GM23338 (cell line): Measurements from ENCODE around the gene THEM5. TPM values are rescaled to one million over a fixed set of nuclear protein-coding genes. Genes with fewer than 3 reads are reported as not detected.
A peak's percentile ranks its signal among the peaks of the same experiment; 100 is the strongest.

ENCODE experiments used
- ATAC-seq: fragments of 200-7000 bp; cut with Tn5 transposase; 3 replicates; pipeline ENCODE4 v1.9.1; 2020
- DNase-seq: peaks from one replicate; pipeline ENCODE4 v3.0.0-alpha.2; 2015; ENCODE audit warnings: low spot score
- H2AFZ ChIP-seq: fragments of 200-600 bp; sonication (generic); 2 replicates; pipeline ENCODE4 v1.8.0; 2016; ENCODE audit warnings: antibody characterized with exemption, mild to moderate bottlenecking, moderate library complexity
- H3F3A ChIP-seq: fragments of 200-600 bp; sonication (generic); replicated peaks from 2 replicates; pipeline ENCODE4 v1.8.0; 2017; ENCODE audit warnings: antibody characterized with exemption, mixed run types, low read depth
- H3K27ac ChIP-seq: fragments of 200-600 bp; sonication (generic); 2 replicates; pipeline ENCODE4 v1.6.1; 2016; ENCODE audit warnings: low read depth
- H3K27me3 ChIP-seq: fragments of 200-600 bp; sonication (generic); 2 replicates; pipeline ENCODE4 v1.8.0; 2016; ENCODE audit warnings: mild to moderate bottlenecking, mixed run types, moderate library complexity; ENCODE audit not compliant: insufficient read depth
- H3K36me3 ChIP-seq: fragments of 200-600 bp; sonication (generic); 2 replicates; pipeline ENCODE4 v1.8.0; 2016; ENCODE audit warnings: mild to moderate bottlenecking; ENCODE audit not compliant: insufficient read depth
- H3K4me1 ChIP-seq: fragments of 200-600 bp; sonication (generic); 2 replicates; pipeline ENCODE4 v1.8.0; 2016; ENCODE audit warnings: mild to moderate bottlenecking, moderate library complexity; ENCODE audit not compliant: insufficient read depth
- H3K4me2 ChIP-seq: fragments of 200-600 bp; sonication (generic); 2 replicates; pipeline ENCODE4 v1.7.1; 2017; ENCODE audit warnings: mixed run types
- H3K4me3 ChIP-seq: fragments of 200-600 bp; sonication (generic); 2 replicates; pipeline ENCODE4 v1.6.1; 2016; ENCODE audit warnings: mixed run types
- H3K79me2 ChIP-seq: fragments of 200-600 bp; sonication (generic); replicated peaks from 2 replicates; pipeline ENCODE4 v1.8.0; 2017; ENCODE audit warnings: mild to moderate bottlenecking; ENCODE audit not compliant: insufficient read depth
- H3K9me2 ChIP-seq: fragments of 200-600 bp; sonication (generic); 2 replicates; pipeline ENCODE4 v1.8.0; 2017; ENCODE audit not compliant: insufficient read depth
- H4K20me1 ChIP-seq: fragments of 200-600 bp; sonication (generic); replicated peaks from 2 replicates; pipeline ENCODE4 v1.8.0; 2017; ENCODE audit warnings: mild to moderate bottlenecking; ENCODE audit not compliant: insufficient read depth
- H3K27ac Mint-ChIP-seq: 2 replicates; pipeline ENCODE4 v1.8.0; 2020; ENCODE audit warnings: inconsistent platforms, mild to moderate bottlenecking, moderate library complexity, mixed read lengths
- H3K27me3 Mint-ChIP-seq: 3 replicates; pipeline ENCODE4 v1.8.0; 2022; ENCODE audit warnings: low read depth, mild to moderate bottlenecking, moderate library complexity, mixed read lengths, inconsistent platforms; ENCODE audit not compliant: insufficient read depth, poor library complexity
- H3K36me3 Mint-ChIP-seq: 3 replicates; pipeline ENCODE4 v1.8.0; 2021; ENCODE audit warnings: low read depth, mild to moderate bottlenecking, inconsistent platforms, moderate library complexity, mixed read lengths
- H3K4me1 Mint-ChIP-seq: 3 replicates; pipeline ENCODE4 v1.8.0; 2020; ENCODE audit warnings: mild to moderate bottlenecking, inconsistent platforms, mixed read lengths
- H3K4me3 Mint-ChIP-seq: 3 replicates; pipeline ENCODE4 v1.8.0; 2021; ENCODE audit warnings: moderate library complexity, mild to moderate bottlenecking, inconsistent platforms, mixed read lengths
- H3K9me3 Mint-ChIP-seq: 3 replicates; pipeline ENCODE4 v1.8.0; 2020; ENCODE audit warnings: moderate library complexity, mild to moderate bottlenecking, inconsistent platforms, mixed read lengths
- CREB1 ChIP-seq: fragments of 250-450 bp; sonication (Bioruptor Pico); IDR thresholded peaks from 2 replicates; pipeline ENCODE4 v1.5.0; 2020; ENCODE audit warnings: low read depth, mild to moderate bottlenecking, moderate library complexity
- CTCF ChIP-seq, 2 experiments: fragments of 200-600 bp in 1 of 2; sonication (generic) in 1 of 2; conservative IDR thresholded peaks; 2 replicates each; pipeline versions ENCODE4 v1.5.1 to v1.6.1; 2016 to 2017; ENCODE audit warnings: antibody characterized with exemption in 2 of 2, low read depth in 2 of 2, mild to moderate bottlenecking in 2 of 2, moderate library complexity in 1 of 2
- ETS1 ChIP-seq: IDR thresholded peaks from 2 replicates; pipeline ENCODE4 v1.6.1; 2016; ENCODE audit warnings: antibody characterized with exemption
- EZH2 ChIP-seq: fragments of 200-600 bp; sonication (generic); IDR thresholded peaks from one replicate; pipeline ENCODE4 v1.8.0; 2017; ENCODE audit warnings: antibody characterized with exemption, mild to moderate bottlenecking, low read depth; ENCODE audit not compliant: unreplicated experiment
- EZH2phosphoT487 ChIP-seq: fragments of 200-600 bp; sonication (generic); IDR thresholded peaks from one replicate; pipeline ENCODE4 v1.8.1; 2018; ENCODE audit warnings: antibody characterized with exemption; ENCODE audit not compliant: unreplicated experiment
- JUNB ChIP-seq: IDR thresholded peaks from one replicate; pipeline ENCODE4 v1.6.1; 2016; ENCODE audit warnings: antibody characterized with exemption; ENCODE audit not compliant: unreplicated experiment
- POLR2AphosphoS5 ChIP-seq: IDR thresholded peaks from 2 replicates; pipeline ENCODE4 v1.6.1; 2016; ENCODE audit warnings: antibody characterized with exemption, low read depth
- REST ChIP-seq: IDR thresholded peaks from one replicate; pipeline ENCODE4 v1.6.1; 2018; ENCODE audit warnings: antibody characterized with exemption; ENCODE audit not compliant: unreplicated experiment
- ZNF114 ChIP-seq: fragments of 250-450 bp; sonication (Bioruptor Pico); IDR thresholded peaks from 2 replicates; pipeline ENCODE4 v1.5.0; 2020; ENCODE audit warnings: mild to moderate bottlenecking, moderate library complexity
- ZNF462 ChIP-seq: fragments of 250-450 bp; sonication (Bioruptor Pico); IDR thresholded peaks from 2 replicates; pipeline ENCODE4 v1.5.0; 2020; ENCODE audit warnings: mild to moderate bottlenecking, moderate library complexity
- polyA plus RNA-seq: library from polyadenylated mRNA; unstranded; fragments of >200 nt; fragmentation: Nextera tagmentation; extraction: Ambion mirVana; gene quantifications from 2 replicates; pipeline ENCODE4 v1.2.1, GENCODE V29; 2016
- total RNA-seq: library from RNA; depleted of rRNA; stranded (reverse); fragments of >200 nt; shearing (Covaris generic); gene quantifications from 2 replicates; pipeline ENCODE4 v1.2.3, GENCODE V29; 2014

Gene THEM5
- total and polyA plus RNA-seq, 2 experiments from 2014 or later = not detected

- TF ChIP-seq ZNF462 (CRISPR knock-in tag) (no peak), JUNB (no peak), POLR2AphosphoS5 (no peak), ZNF114 (CRISPR knock-in tag) (no peak), EZH2phosphoT487 (no peak), CREB1 (no peak), ETS1 (no peak), EZH2 (no peak)
Measured at GRCh38 chr1:151829352-151830046, 24.0 kb downstream of the THEM5 start (continued).

- H3K27ac Mint-ChIP-seq = no peak overlapping the region; the same call in 1 of the 2 replicates
- Histone ChIP-seq H3K9me2 (no peaks in the 10 kb centered on the region), H3K79me2 (no peaks in the 10 kb centered on the region), H3K4me2 (peak overlapping the region; percentile 83), H3K36me3 (no peaks in the 10 kb centered on the region), H3K4me1 (peaks cover 44% of the 10 kb centered on the region), H3K27me3 (no peaks in the 10 kb centered on the region), H3K4me3 (peak overlapping the region; percentile 45), H3K27ac (no peak overlapping the region), H3F3A (no peaks in the 10 kb centered on the region; the same call in 1 of the 2 replicates), H4K20me1 (no peaks in the 10 kb centered on the region), H2AFZ (peak overlapping the region; percentile 93)
- H3K4me3 Mint-ChIP-seq = peak overlapping the region; percentile 36
- peak; percentile 67 for ATAC-seq
- H3K36me3 Mint-ChIP-seq = no peaks in the 10 kb centered on the region; the same call in 2 of the 3 replicates
- no peaks in the 10 kb centered on the region; the same call in 2 of the 3 replicates for H3K9me3 Mint-ChIP-seq
- H3K4me1 Mint-ChIP-seq = peaks cover 50% of the 10 kb centered on the region
- peak; percentile 88 for DNase-seq
- peaks cover 18% of the 10 kb centered on the region for H3K27me3 Mint-ChIP-seq
- peak; percentile 69 for TF ChIP-seq REST
- no peak for TF ChIP-seq CTCF (conservative IDR thresholded peaks at IDR 0.05; ENCODE audit: low read depth in 2 of 2)
- TF ChIP-seq ETS1 = no peak
Measured at GRCh38 chr1:151828921-151829320, 24.6 kb downstream of the THEM5 start.
